Nephron (organoid): ENCODE measurements around the gene FANCE.
"Not testable (repeated sequence)": the region's sequence is repeated elsewhere in the genome, so short reads cannot be mapped to it uniquely, and the experiment has no call there.

Source experiments
- H3K27ac Mint-ChIP-seq, 3 experiments: 2 replicates each; pipeline ENCODE4 v1.8.0; 2020; ENCODE audit warnings: mixed read lengths in 3 of 3, mild to moderate bottlenecking in 2 of 3, moderate library complexity in 1 of 3
- H3K27me3 Mint-ChIP-seq: 2 replicates; pipeline ENCODE4 v1.8.0; 2021; ENCODE audit warnings: low read depth, mild to moderate bottlenecking, moderate library complexity, mixed read lengths
- H3K36me3 Mint-ChIP-seq: 2 replicates; pipeline ENCODE4 v1.8.0; 2020; ENCODE audit warnings: low read depth, mixed read lengths
- H3K4me1 Mint-ChIP-seq: 2 replicates; pipeline ENCODE4 v1.8.0; 2020; ENCODE audit warnings: mixed read lengths
- H3K4me3 Mint-ChIP-seq, 3 experiments: 2 replicates each; pipeline ENCODE4 v1.8.0; 2020; ENCODE audit warnings: mild to moderate bottlenecking in 3 of 3, mixed read lengths in 3 of 3, moderate library complexity in 2 of 3
- H3K9me3 Mint-ChIP-seq: 2 replicates; pipeline ENCODE4 v1.8.0; 2020; ENCODE audit warnings: mixed read lengths
- TF ChIP-seq, protein P1 (sequence below), 3 experiments: fragments of 200-600 bp; sonication (generic); IDR thresholded peaks; one replicate each; pipeline ENCODE4 v1.5.0; 2021; ENCODE audit warnings: antibody characterized with exemption in 3 of 3; ENCODE audit not compliant: unreplicated experiment in 3 of 3

The FANCE gene

DNA sequence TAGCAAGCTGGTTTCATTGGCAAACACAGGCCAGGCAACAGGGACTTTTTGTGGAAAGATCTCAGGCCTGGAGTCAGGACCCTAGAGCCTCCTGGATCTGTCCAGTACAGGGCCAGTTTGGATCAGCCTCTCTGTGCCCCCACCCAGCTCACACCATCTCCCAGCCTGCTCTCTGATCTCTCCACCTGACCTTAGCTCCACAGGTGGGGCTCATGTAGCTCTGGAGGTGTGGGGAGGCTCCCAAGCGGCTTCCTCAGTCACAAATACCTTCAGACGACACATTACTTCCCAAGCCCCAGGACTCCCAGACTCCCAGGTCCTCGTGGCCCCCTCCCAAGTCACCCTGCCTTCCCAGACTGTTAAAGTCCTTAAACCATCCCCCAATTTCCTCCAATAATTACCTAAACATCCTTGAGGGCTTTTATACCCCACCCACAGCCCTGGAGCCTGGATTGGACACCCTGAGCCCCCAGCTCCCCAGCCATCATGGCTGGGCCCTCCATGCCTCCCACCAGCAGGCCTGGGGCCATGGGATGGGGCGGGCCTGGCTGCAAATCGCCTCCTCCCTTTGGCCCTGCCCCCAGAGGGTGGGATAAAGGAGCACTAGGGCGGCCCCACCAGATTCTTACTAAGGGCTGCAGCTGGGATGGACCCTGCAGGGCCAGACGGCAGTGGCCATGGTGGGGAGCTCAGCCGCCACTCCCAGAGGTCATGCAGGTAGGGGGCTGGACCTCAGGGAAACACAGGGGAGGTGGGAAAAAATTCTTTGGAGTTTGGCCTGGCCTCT, 15.9 kb upstream of the FANCE start:
- Mint-ChIP-seq H3K27me3 (peaks cover 4% of the 10 kb centered on the region), H3K27ac (no peak overlapping the region), H3K4me1 (no peaks in the 10 kb centered on the region), H3K36me3 (no peaks in the 10 kb centered on the region), H3K9me3 (no peaks in the 10 kb centered on the region), H3K4me3 (no peak overlapping the region)
- TF ChIP-seq, protein P1, sequence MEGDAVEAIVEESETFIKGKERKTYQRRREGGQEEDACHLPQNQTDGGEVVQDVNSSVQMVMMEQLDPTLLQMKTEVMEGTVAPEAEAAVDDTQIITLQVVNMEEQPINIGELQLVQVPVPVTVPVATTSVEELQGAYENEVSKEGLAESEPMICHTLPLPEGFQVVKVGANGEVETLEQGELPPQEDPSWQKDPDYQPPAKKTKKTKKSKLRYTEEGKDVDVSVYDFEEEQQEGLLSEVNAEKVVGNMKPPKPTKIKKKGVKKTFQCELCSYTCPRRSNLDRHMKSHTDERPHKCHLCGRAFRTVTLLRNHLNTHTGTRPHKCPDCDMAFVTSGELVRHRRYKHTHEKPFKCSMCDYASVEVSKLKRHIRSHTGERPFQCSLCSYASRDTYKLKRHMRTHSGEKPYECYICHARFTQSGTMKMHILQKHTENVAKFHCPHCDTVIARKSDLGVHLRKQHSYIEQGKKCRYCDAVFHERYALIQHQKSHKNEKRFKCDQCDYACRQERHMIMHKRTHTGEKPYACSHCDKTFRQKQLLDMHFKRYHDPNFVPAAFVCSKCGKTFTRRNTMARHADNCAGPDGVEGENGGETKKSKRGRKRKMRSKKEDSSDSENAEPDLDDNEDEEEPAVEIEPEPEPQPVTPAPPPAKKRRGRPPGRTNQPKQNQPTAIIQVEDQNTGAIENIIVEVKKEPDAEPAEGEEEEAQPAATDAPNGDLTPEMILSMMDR (IDR thresholded peaks at IDR 0.05; ENCODE audit: unreplicated experiment in 3 of 3) = no peak

DNA sequence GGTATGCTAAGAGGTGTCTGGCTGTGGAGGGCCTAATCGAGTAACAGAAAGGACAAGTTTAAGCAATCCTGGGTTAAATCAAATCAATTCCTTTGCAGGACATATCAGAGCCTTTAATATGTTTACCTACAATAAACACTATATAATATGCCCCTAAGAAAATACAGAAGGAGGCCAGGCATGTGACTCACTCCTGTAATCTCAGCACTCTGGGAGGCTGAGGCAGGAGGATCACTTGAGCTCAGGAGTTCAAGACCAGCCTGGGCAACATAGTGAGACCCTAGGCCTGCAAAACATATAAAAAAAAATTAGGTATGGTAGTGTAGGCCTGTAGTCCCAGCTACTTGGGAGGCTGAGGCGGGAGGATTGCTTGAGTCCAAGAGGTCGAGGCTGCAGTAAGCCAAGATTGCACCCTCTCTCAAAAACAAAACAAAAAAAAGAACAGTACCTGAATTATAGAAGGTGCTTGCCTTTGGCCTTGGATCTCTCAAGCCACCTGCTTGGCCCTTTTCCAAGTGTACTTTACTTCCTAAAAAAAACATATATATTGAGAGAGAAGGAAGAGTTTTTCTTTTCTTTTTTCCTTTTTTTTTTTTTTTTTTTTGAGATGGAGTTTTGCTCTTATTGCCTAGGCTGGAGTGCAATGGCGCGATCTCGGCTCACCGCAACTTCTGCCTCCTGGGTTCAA, 13.6 kb upstream of the FANCE start:
- not testable (repeated sequence) for H3K9me3 Mint-ChIP-seq, H3K36me3 Mint-ChIP-seq, H3K27ac Mint-ChIP-seq, H3K4me3 Mint-ChIP-seq, H3K27me3 Mint-ChIP-seq, H3K4me1 Mint-ChIP-seq

- Mint-ChIP-seq H3K9me3 (no peaks in the 10 kb centered on the region), H3K36me3 (no peaks in the 10 kb centered on the region), H3K4me1 (no peaks in the 10 kb centered on the region), H3K4me3 (no peak overlapping the region), H3K27ac (no peak overlapping the region), H3K27me3 (peaks cover 7% of the 10 kb centered on the region)
- TF ChIP-seq, protein P1 (IDR thresholded peaks at IDR 0.05; ENCODE audit: unreplicated experiment in 3 of 3) = no peak
These were observed 12.8 kb upstream of the FANCE start for GRCh38 chr6:35439308-35439707.

- Mint-ChIP-seq H3K27me3 (peaks cover 7% of the 10 kb centered on the region), H3K27ac (no peak overlapping the region), H3K4me3 (no peak overlapping the region), H3K36me3 (no peaks in the 10 kb centered on the region), H3K4me1 (no peaks in the 10 kb centered on the region), H3K9me3 (no peaks in the 10 kb centered on the region)
- TF ChIP-seq, protein P1 (IDR thresholded peaks at IDR 0.05; ENCODE audit: unreplicated experiment in 3 of 3) = no peak
These were observed 10.9 kb upstream of the FANCE start for GRCh38 chr6:35441205-35441604.

GRCh38 chr6:35441642-35442041, 10.5 kb upstream of the FANCE start:
- H3K4me3 Mint-ChIP-seq = no peak overlapping the region
- H3K4me1 Mint-ChIP-seq = no peaks in the 10 kb centered on the region
- H3K27me3 Mint-ChIP-seq = peaks cover 7% of the 10 kb centered on the region
- no peaks in the 10 kb centered on the region for H3K9me3 Mint-ChIP-seq
- H3K36me3 Mint-ChIP-seq = no peaks in the 10 kb centered on the region
- no peak overlapping the region for H3K27ac Mint-ChIP-seq
- TF ChIP-seq, protein P1 (IDR thresholded peaks at IDR 0.05; ENCODE audit: unreplicated experiment in 3 of 3) = no peak

GRCh38 chr6:35442693-35443092, 9.4 kb upstream of the FANCE start:
- H3K4me1 Mint-ChIP-seq = no peaks in the 10 kb centered on the region
- TF ChIP-seq, protein P1 (IDR thresholded peaks at IDR 0.05; ENCODE audit: unreplicated experiment in 3 of 3) = no peak
- no peaks in the 10 kb centered on the region for H3K9me3 Mint-ChIP-seq
- H3K27ac Mint-ChIP-seq = no peak overlapping the region
- H3K36me3 Mint-ChIP-seq = no peaks in the 10 kb centered on the region
- no peak overlapping the region for H3K4me3 Mint-ChIP-seq
- H3K27me3 Mint-ChIP-seq = peaks cover 10% of the 10 kb centered on the region
